Measurements from ENCODE around the gene NAA15. TPM values are rescaled to one million over a fixed set of nuclear protein-coding genes. Genes with fewer than 3 reads are reported as not detected.

NAA15 gene
- total and polyA plus RNA-seq, 2 of the 8 experiments (the other 6 are each of a cell fraction or from before 2014, with no cell fraction given), result 9.7 to 124 TPM

- TF ChIP-seq CHD2 (IDR thresholded peaks at IDR 0.05; ENCODE audit: low read length), result no peak
- TF ChIP-seq, protein P1, sequence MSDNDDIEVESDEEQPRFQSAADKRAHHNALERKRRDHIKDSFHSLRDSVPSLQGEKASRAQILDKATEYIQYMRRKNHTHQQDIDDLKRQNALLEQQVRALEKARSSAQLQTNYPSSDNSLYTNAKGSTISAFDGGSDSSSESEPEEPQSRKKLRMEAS (IDR thresholded peaks at IDR 0.05), result peak; percentile 63; the same call in 1 of the 2 replicates
- TF ChIP-seq MAFK (IDR thresholded peaks at IDR 0.05; ENCODE audit: low read depth, low read length), result no peak; the same call in 1 of the 2 replicates
- no peak for TF ChIP-seq CBX5 (IDR thresholded peaks at IDR 0.05; ENCODE audit: low read depth, low read length)
- TF ChIP-seq PHF8 (conservative IDR thresholded peaks at IDR 0.05; ENCODE audit: low read depth, low read length), result peak; percentile 76
- TF ChIP-seq SIN3A (conservative IDR thresholded peaks at IDR 0.05 in 1 of 2, IDR thresholded peaks at IDR 0.05 in 1 of 2; ENCODE audit: low read depth in 1 of 2, low read length in 2 of 2), result peak in 1 of 2 experiments; percentile 85; a peak in 2 of 4 replicates
- TF ChIP-seq, protein P2, sequence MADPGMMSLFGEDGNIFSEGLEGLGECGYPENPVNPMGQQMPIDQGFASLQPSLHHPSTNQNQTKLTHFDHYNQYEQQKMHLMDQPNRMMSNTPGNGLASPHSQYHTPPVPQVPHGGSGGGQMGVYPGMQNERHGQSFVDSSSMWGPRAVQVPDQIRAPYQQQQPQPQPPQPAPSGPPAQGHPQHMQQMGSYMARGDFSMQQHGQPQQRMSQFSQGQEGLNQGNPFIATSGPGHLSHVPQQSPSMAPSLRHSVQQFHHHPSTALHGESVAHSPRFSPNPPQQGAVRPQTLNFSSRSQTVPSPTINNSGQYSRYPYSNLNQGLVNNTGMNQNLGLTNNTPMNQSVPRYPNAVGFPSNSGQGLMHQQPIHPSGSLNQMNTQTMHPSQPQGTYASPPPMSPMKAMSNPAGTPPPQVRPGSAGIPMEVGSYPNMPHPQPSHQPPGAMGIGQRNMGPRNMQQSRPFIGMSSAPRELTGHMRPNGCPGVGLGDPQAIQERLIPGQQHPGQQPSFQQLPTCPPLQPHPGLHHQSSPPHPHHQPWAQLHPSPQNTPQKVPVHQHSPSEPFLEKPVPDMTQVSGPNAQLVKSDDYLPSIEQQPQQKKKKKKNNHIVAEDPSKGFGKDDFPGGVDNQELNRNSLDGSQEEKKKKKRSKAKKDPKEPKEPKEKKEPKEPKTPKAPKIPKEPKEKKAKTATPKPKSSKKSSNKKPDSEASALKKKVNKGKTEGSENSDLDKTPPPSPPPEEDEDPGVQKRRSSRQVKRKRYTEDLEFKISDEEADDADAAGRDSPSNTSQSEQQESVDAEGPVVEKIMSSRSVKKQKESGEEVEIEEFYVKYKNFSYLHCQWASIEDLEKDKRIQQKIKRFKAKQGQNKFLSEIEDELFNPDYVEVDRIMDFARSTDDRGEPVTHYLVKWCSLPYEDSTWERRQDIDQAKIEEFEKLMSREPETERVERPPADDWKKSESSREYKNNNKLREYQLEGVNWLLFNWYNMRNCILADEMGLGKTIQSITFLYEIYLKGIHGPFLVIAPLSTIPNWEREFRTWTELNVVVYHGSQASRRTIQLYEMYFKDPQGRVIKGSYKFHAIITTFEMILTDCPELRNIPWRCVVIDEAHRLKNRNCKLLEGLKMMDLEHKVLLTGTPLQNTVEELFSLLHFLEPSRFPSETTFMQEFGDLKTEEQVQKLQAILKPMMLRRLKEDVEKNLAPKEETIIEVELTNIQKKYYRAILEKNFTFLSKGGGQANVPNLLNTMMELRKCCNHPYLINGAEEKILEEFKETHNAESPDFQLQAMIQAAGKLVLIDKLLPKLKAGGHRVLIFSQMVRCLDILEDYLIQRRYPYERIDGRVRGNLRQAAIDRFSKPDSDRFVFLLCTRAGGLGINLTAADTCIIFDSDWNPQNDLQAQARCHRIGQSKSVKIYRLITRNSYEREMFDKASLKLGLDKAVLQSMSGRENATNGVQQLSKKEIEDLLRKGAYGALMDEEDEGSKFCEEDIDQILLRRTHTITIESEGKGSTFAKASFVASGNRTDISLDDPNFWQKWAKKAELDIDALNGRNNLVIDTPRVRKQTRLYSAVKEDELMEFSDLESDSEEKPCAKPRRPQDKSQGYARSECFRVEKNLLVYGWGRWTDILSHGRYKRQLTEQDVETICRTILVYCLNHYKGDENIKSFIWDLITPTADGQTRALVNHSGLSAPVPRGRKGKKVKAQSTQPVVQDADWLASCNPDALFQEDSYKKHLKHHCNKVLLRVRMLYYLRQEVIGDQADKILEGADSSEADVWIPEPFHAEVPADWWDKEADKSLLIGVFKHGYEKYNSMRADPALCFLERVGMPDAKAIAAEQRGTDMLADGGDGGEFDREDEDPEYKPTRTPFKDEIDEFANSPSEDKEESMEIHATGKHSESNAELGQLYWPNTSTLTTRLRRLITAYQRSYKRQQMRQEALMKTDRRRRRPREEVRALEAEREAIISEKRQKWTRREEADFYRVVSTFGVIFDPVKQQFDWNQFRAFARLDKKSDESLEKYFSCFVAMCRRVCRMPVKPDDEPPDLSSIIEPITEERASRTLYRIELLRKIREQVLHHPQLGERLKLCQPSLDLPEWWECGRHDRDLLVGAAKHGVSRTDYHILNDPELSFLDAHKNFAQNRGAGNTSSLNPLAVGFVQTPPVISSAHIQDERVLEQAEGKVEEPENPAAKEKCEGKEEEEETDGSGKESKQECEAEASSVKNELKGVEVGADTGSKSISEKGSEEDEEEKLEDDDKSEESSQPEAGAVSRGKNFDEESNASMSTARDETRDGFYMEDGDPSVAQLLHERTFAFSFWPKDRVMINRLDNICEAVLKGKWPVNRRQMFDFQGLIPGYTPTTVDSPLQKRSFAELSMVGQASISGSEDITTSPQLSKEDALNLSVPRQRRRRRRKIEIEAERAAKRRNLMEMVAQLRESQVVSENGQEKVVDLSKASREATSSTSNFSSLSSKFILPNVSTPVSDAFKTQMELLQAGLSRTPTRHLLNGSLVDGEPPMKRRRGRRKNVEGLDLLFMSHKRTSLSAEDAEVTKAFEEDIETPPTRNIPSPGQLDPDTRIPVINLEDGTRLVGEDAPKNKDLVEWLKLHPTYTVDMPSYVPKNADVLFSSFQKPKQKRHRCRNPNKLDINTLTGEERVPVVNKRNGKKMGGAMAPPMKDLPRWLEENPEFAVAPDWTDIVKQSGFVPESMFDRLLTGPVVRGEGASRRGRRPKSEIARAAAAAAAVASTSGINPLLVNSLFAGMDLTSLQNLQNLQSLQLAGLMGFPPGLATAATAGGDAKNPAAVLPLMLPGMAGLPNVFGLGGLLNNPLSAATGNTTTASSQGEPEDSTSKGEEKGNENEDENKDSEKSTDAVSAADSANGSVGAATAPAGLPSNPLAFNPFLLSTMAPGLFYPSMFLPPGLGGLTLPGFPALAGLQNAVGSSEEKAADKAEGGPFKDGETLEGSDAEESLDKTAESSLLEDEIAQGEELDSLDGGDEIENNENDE (IDR thresholded peaks at IDR 0.05; ENCODE audit: insufficient replicate concordance, low read length), result no peak
- TF ChIP-seq ASH2L (IDR thresholded peaks at IDR 0.05; ENCODE audit: low read length), result peak; percentile 89
- TF ChIP-seq JUND (IDR thresholded peaks at IDR 0.05; ENCODE audit: low read length), result no peak
- TF ChIP-seq CTBP2 (IDR thresholded peaks at IDR 0.05; ENCODE audit: borderline replicate concordance, insufficient read depth, insufficient read length, low read length), result no peak
Measured at GRCh38 chr4:139295206-139295941, 5.9 kb upstream of the NAA15 start (continued).

Measured in H1 (cell line).